ENCODE data around the gene CFAP161. TPM values are rescaled to one million over a fixed set of nuclear protein-coding genes. Genes with fewer than 3 reads are reported as not detected.

Gene CFAP161
- total RNA-seq, 4 donors from 2014 or later = 0.48 to 1.1 TPM; not detected in 2

GRCh38 chr15:81190922-81191507 lies 56.9 kb downstream of the CFAP161 start:
- ATAC-seq (ENCODE audit: low FRiP score) (no peak), DNase-seq (ENCODE audit: low spot score) (no peak)
- no peak for TF ChIP-seq CTCF (IDR thresholded peaks at IDR 0.05)

- DNase-seq (ENCODE audit: low spot score) = no peak
- TF ChIP-seq CTCF (IDR thresholded peaks at IDR 0.05) = no peak
- no peak for ATAC-seq (ENCODE audit: low FRiP score)
Measured at GRCh38 chr15:81191701-81192100, 57.6 kb downstream of the CFAP161 start.

GRCh38 chr15:81194723-81195122 lies 60.7 kb downstream of the CFAP161 start:
- DNase-seq (ENCODE audit: low spot score) (no peak), ATAC-seq (ENCODE audit: low FRiP score) (no peak)
- no peak for TF ChIP-seq CTCF (IDR thresholded peaks at IDR 0.05)

- TF ChIP-seq CTCF (IDR thresholded peaks at IDR 0.05) = no peak
- DNase-seq (ENCODE audit: low spot score) = no peak
- ATAC-seq (ENCODE audit: low FRiP score) = no peak
Measured at GRCh38 chr15:81195339-81195864, 61.3 kb downstream of the CFAP161 start.

GRCh38 chr15:81196576-81197254 lies 62.6 kb downstream of the CFAP161 start, which contains the start of gene IL16:
TSS of gene IL16 (plus strand) at chr15:81196879. CDS start at chr15:81225400, 28,521 bp downstream.
- no peak for TF ChIP-seq CTCF (IDR thresholded peaks at IDR 0.05)
- DNase-seq (ENCODE audit: low spot score) = no peak
- ATAC-seq (ENCODE audit: low FRiP score) = no peak

- DNase-seq (ENCODE audit: low spot score) (no peak), ATAC-seq (ENCODE audit: low FRiP score) (no peak)
- no peak for TF ChIP-seq CTCF (IDR thresholded peaks at IDR 0.05)
Measured at GRCh38 chr15:81197255-81197630, 63.2 kb downstream of the CFAP161 start.

Measured in omental fat pad (tissue), 4 donors.